Daoy (cell line): ENCODE results near the gene SLC38A10. TPM values are rescaled to one million over a fixed set of nuclear protein-coding genes. Genes with fewer than 3 reads are reported as not detected.

Experiments
- DNase-seq: peaks from one replicate; pipeline ENCODE4 v3.0.0-alpha.2; 2015; ENCODE audit warnings: low read depth
- total RNA-seq: library from RNA; depleted of rRNA; stranded (reverse); fragments of >200 nt; shearing (Covaris generic); gene quantifications from 2 replicates; pipeline ENCODE4 v1.2.3, GENCODE V29; 2014

The SLC38A10 gene
- total RNA-seq, 1 experiment from 2014 or later = 52.5 TPM

- peak; percentile 64 for DNase-seq
Measured at GRCh38 chr17:81241648-81242420, 53.3 kb downstream of the SLC38A10 start.

DNA sequence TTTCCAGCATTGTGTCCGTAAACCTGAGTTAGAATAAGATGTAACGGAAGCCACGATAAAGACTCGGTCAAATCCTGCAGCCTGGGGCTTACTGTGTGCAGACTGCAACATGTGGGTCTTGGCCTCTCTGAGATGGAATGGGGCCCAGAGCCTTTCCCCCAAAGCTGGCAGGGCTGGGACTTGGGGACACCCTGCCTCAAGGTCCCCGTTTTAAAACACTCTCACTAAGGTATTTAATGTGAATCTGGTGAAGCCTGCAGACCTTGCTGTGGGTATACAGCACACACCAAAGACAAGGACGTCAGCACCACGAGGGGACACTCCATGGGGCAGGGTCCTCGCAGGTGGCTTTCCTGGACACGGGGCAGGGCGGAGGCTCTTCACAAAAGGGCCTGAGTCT lies 53.9 kb downstream of the SLC38A10 start:
- no peak for DNase-seq

- no peak for DNase-seq
Measured at GRCh38 chr17:81240761-81241160, 54.3 kb downstream of the SLC38A10 start.

DNA sequence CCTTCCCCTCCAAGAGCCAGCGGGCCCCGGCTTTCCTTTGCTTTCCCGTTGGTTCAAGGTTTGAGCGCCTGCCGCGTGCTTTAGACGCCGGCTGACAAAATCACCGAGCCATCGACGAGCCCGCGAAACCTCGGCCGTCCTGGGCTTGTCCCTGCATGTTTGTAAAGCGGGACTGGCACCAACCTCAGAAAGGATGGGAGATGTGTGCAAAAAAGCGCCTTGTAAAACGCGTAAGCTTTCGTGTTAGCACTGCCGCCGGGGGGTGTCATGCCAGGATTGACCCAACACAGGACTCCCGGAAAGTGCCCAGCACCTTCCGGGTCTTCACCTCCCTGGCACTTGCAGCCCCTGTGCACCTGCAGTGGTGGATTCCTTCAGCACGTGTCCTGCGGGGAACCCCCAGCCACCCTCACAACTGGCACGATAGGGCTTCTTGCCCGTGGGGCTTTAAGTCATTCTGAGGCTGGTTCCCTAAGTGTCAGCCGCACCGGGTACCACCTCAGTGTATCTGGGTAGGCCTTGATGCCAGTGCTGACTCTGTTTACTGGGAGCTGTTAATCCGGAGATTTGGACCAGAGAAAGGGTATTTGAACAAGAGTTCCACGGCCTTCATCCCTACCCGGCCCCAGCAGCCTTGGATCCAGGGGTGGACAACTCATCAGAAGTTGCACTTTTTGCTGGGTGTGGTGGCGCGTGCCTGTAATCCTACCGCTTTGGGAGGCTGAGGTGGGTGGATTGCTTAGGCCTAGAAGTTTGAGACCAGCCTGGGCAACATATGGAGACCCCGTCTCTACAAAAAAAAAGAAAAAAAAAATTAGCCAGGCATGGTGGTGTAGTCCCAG lies 55.2 kb downstream of the SLC38A10 start:
- no peak for DNase-seq

DNA sequence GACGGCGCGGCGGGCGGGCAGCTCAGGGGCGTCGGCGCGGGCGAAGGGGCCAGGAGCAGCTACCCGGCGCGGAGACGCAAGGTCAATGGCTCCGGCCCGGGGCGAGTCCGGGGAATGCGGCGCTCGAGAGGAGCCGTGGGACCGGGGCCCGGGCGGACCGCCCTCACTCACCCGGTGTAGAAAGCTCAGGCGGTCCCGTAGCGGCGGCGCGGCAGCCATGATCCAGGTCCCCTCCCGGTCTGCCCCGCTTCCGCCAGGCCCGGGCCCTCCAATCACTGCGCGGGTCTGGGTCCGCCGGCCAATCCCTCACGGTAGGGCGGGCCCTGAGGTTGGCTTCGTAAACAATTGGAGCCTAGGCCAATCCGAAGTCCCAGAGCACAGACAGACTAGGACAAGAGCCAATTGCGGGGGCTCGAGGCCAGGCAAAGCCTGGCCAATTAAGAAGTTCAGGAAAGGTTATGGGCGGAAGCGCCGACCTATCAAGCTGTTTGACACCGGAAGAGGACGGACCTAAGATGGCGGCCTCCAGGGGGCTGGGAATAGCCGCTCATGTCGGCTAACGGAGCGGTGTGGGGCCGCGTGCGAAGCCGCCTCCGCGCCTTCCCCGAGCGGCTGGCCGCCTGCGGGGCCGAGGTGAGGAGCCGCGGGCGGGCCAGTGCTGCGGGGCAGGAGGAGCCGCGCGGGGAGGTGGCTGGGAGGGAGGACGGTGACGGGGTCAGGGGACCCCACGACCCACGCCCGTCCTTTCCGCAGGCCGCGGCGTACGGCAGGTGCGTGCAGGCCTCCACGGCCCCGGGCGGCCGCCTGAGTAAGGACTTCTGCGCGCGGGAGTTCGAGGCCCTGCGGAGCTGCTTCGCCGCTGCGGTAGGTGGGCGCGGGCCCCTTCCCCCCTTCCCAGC lies 56.0 kb downstream of the SLC38A10 start, which contains the start of the genes NDUFAF8 and TEPSIN:
TSS of gene NDUFAF8 (plus strand) at position 504 of the 899 bp plus-strand sequence. CDS start at position 550, 46 bp downstream.
TSS of gene TEPSIN (minus strand) at position 241 of the 899 bp plus-strand sequence. CDS start at position 219, 22 bp downstream.
- DNase-seq = peak; percentile 99

- DNase-seq = no peak
Measured at GRCh38 chr17:81238490-81238814, 56.7 kb downstream of the SLC38A10 start.

DNA sequence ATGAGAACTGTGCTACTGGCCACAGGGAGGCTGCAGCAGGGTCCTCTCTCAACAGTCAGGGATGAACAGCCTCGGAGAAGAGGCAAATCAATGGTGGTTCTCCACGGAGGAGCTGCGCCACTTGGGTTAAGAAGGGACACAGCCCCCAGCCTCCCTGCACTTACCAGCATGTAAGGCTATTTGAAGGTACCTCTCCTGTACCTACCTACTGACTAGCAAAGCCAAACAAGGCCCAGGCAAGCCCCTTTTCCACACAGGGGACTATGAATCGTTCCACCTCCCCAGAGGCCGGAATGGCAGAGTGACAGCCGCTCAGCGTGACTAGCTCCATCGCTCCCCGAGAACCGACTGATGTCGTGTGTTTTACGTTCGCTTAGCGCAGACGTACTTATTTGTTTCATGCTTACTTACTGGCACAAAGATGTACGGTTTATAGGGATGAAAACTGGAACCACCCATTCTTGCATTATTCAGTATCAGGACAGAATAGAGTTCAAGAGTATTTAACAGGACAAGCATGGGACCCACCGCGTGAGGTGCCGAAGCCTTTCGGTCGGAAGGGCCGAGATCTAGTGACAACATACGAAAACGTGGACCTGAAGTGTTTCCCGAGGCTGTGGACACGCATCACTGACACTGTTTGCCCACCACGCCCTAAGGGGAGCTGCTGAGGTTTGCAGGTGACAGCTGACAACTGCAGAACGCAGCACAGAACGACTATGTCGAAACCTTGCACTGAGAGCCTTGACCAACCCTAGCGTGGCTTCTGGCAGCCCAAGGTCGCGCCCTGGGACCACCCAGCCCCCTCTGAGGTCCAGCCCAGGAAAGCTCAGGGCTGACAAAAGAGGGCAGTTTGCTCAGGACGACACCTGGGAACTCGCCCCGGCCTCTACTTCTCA lies 57.3 kb downstream of the SLC38A10 start:
- DNase-seq = no peak

DNA sequence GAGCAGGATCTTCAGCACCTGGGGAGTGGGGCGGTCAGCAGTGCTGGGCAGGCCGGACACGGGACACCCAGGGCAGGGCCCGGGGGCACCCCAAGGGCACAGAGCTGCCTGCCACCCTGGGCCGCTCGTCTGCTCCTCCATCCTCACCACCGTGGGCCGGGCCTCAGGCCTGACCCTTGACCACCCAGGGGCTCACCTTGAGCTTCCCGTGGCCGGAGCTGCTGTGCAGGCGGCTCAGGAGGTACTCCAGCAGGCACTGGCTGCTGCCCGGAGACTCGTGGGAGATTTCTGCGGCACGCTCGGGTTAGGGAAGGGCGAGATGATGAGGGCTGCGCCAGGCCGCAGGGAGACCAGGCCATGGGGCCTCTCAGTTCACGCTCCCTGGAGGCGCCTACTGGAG lies 58.3 kb downstream of the SLC38A10 start:
- no peak for DNase-seq

DNA sequence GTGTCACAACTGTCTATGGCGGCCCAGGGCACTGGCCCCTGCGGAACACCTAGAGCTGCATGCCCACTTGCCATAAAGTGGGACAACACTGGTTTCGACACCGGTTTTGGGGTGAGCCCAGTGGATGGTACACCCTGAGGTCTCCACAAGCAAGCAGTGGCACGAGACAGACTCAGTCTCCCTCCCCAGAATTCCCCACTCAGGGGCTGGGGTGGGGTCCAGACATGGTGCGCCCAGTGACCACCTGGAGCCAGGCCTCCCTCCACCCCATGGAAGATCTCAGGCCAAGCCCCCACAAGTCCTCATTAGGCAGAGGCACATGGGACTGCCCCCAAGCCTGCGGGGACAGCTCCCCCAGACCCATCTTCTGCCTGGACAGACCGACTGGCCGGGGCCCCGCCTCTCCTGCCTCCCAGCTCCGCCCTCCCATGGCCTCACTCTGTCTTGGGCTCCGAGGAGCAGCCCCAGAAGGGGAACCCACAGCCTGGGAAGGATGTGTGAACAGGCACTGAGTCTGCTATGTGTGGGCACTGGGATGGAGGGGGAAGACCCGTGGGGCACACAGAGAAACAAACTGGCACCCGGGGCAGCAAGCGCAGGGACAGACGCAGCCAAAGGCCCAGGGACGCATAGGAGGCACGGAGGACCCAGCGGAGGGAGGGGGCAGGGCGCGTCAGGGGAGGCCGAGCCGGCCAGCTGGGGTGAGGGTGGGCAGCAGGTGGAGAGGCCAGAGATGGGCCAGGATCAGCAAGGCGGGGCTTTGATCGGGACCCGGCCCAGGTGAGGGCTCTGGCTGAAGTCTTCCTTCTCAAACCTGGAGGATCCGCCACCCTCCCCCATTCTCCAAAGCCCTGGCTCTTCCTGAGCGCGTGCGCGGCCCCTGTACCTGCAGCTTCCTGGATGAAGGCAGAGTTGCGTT lies 59.0 kb downstream of the SLC38A10 start:
- DNase-seq = no peak

GRCh38 chr17:81234940-81235821 lies 59.9 kb downstream of the SLC38A10 start:
- no peak for DNase-seq

DNA sequence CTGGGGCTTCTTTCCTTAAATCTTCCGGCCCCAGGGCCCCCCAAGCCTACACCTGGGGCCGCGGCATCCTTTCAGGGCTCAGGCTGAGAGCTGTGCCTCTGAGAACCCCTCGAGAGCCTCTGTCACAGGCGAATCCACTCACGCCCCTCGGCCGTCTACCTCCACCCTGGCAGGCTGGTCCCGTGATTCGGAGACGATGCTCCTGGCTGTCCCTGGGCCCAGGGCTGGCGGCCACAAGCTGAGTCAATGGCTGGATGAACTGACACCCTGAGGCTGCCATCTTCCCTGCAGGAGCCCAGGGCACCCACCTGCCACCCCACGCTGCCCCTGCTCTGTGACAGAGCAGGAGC lies 60.6 kb downstream of the SLC38A10 start:
- DNase-seq = no peak

DNA sequence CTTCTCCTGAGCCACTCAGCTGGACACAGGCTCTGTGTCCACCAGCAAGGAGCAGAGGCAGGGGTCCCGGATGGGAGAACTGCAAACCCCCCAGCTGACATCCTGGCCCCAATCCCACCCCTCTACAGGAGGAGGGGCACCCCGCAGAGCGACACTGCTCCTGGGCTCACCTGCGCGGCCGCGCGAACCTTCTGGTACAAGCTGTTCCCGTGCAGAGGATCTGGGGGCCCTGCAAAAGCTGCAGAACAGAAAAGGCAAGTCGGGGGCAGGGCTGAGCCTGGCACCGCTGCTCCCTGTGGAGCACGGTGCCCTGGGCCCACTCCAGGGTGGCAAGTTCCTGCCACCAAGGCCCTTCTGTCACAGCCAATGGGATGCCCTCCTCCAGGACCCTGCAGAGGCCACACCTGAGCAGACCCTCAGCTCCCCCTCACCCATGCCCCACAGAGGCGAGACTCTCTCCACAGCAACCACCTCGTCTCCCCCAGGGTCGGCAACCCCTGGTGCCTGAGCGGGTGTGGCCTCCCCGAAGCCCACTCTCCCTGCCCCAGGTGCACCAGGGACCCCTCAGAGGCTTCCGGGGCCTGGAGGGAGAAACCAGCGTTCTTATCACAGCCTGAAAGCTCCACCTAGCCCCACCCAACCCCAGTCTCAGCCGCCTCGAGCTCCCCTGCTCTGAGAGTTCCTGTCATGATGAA lies 61.1 kb downstream of the SLC38A10 start:
- no peak for DNase-seq

- no peak for DNase-seq
Measured at GRCh38 chr17:81233316-81233715, 61.8 kb downstream of the SLC38A10 start.

- DNase-seq = no peak
Measured at GRCh38 chr17:81232616-81233241, 62.4 kb downstream of the SLC38A10 start.

- DNase-seq = no peak
Measured at GRCh38 chr17:81231766-81232581, 63.1 kb downstream of the SLC38A10 start.

DNA sequence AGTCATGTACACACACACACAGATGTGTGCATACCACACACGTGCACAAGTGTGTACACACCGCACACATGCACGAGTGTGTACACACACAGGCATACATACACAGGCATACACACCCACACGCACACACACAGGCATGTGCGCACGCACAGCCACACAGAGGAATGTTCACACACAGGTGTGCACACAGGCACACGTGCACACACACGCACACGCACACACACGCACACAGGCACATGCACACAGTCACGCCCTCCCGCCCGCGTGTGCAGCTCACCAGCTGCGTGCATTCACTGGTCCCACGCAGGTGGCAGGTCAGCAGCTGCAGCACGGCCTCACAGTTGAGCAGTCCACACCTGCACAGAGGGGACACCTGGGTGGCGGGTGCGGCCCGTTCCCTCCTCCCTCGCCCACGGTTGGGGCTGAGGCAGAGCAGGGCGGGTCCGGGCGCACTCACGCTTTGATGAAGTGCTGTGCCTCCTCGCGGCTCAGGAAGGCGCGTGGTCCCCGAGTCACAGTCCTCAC lies 63.9 kb downstream of the SLC38A10 start:
- no peak for DNase-seq
